B cell (primary cell): Measurements from ENCODE around the gene SLC2A14. TPM values are rescaled to one million over a fixed set of nuclear protein-coding genes. Genes with fewer than 3 reads are reported as not detected.

Source experiments
- ATAC-seq: fragments of 200-7000 bp; cut with Tn5 transposase; one replicate; pipeline ENCODE4 v1.10.0; 2021; ENCODE audit warnings: low read depth, mild to moderate bottlenecking, moderate number of reproducible peaks, moderate library complexity
- CTCF ChIA-PET: fragments of 350-600 bp; sonication (Branson Sonifier 250); formaldehyde crosslinking; loops from one replicate; lab custom pipeline; 2021; ENCODE audit warnings: antibody characterized with exemption, inconsistent platforms; lab: Charles Lee
- POLR2A ChIA-PET: fragments of 350-600 bp; sonication (Branson Sonifier 250); formaldehyde crosslinking; loops from one replicate; lab custom pipeline; 2021; ENCODE audit warnings: antibody characterized with exemption; lab: Charles Lee
- DNase-seq: peaks from one replicate; pipeline ENCODE4 v3.0.0; 2013
- H2AFZ ChIP-seq: 2 replicates; pipeline ENCODE4 v1.6.1; 2012; ENCODE audit warnings: mild to moderate bottlenecking, low read depth, low read length; ENCODE audit not compliant: insufficient read depth, poor library complexity, severe bottlenecking
- H3K27ac ChIP-seq, 2 donors: 1 replicate in 1 of 2; 2 replicates in 1 of 2; pipeline ENCODE4 v1.5.1; 2012 to 2013; ENCODE audit warnings: low read length in 2 of 2, mild to moderate bottlenecking in 2 of 2, moderate library complexity in 1 of 2
- H3K27me3 ChIP-seq, 4 experiments: fragments of 200-600 bp in 1 of 4; sonication (generic) in 1 of 4; replicated peaks in 1 of 4; 1 replicate in 2 of 4; 2 replicates in 2 of 4; pipeline versions ENCODE4 v1.6.1 to v1.7.0; 2013 to 2016; ENCODE audit warnings: low read length in 3 of 4, mild to moderate bottlenecking in 2 of 4, mixed read lengths in 1 of 4, moderate library complexity in 1 of 4; ENCODE audit not compliant: insufficient read depth in 4 of 4, control insufficient read depth in 3 of 4; ENCODE audit errors: control extremely low read depth in 1 of 4
- H3K36me3 ChIP-seq, 2 experiments: replicated peaks in 1 of 2; 1 replicate in 1 of 2; 2 replicates in 1 of 2; pipeline versions ENCODE4 v1.6.1 to v1.7.1; 2013; ENCODE audit warnings: low read length in 1 of 2; ENCODE audit not compliant: insufficient read depth in 2 of 2, control insufficient read depth in 1 of 2; ENCODE audit errors: control extremely low read depth in 1 of 2, extremely low read depth in 1 of 2
- H3K4me1 ChIP-seq, 2 donors: fragments of 200-600 bp in 1 of 2; sonication (generic) in 1 of 2; 1 replicate in 1 of 2; 2 replicates in 1 of 2; pipeline versions ENCODE4 v1.5.1 to v1.6.1; 2013 to 2017; ENCODE audit warnings: low read length in 2 of 2; ENCODE audit not compliant: control insufficient read depth in 2 of 2, insufficient read depth in 2 of 2
- H3K4me2 ChIP-seq: replicated peaks from 2 replicates; pipeline ENCODE3; 2012; ENCODE audit warnings: mild to moderate bottlenecking, low read depth, low read length; ENCODE audit not compliant: poor library complexity, severe bottlenecking
- H3K4me3 ChIP-seq, 5 experiments: fragments of 200-600 bp in 1 of 5; sonication (generic) in 1 of 5; 1 replicate in 3 of 5; 2 replicates in 2 of 5; pipeline versions ENCODE4 v1.5.1 to v1.7.0; 2011 to 2016; ENCODE audit warnings: low read length in 4 of 5, mild to moderate bottlenecking in 4 of 5, low read depth in 2 of 5, control low read depth in 1 of 5, moderate library complexity in 1 of 5; ENCODE audit not compliant: insufficient read depth in 1 of 5; ENCODE audit errors: control extremely low read depth in 1 of 5, extremely low read depth in 1 of 5
- H3K79me2 ChIP-seq: fragments of 200-600 bp; sonication (generic); one replicate; pipeline ENCODE4 v1.6.0; 2016; ENCODE audit warnings: low read length; ENCODE audit not compliant: control insufficient read depth, insufficient read depth
- H3K9ac ChIP-seq: fragments of 200-600 bp; sonication (generic); 2 replicates; pipeline ENCODE4 v1.6.1; 2017; ENCODE audit warnings: mild to moderate bottlenecking, low read length, moderate library complexity
- H3K9me3 ChIP-seq, 3 donors: one replicate each; pipeline versions ENCODE4 v1.6.1 to v1.7.1; 2013; ENCODE audit warnings: low read length in 2 of 3; ENCODE audit not compliant: control insufficient read depth in 2 of 3, insufficient read depth in 1 of 3; ENCODE audit errors: control extremely low read depth in 1 of 3
- H4K20me1 ChIP-seq: 2 replicates; pipeline ENCODE4 v1.6.0; 2012; ENCODE audit warnings: mild to moderate bottlenecking, low read length; ENCODE audit not compliant: insufficient read depth, control insufficient read depth, poor library complexity, severe bottlenecking
- H3K27ac Mint-ChIP-seq: one replicate; pipeline ENCODE4 v1.8.0; 2021; ENCODE audit warnings: mixed read lengths
- H3K27me3 Mint-ChIP-seq: one replicate; pipeline ENCODE4 v1.8.0; 2021; ENCODE audit warnings: mixed read lengths
- H3K4me1 Mint-ChIP-seq: one replicate; pipeline ENCODE4 v1.8.0; 2021; ENCODE audit warnings: mixed read lengths
- H3K4me3 Mint-ChIP-seq: one replicate; pipeline ENCODE4 v1.8.0; 2021; ENCODE audit warnings: mixed read lengths
- H3K9me3 Mint-ChIP-seq: one replicate; pipeline ENCODE4 v1.8.0; 2022; ENCODE audit warnings: mixed read lengths; ENCODE audit not compliant: insufficient read depth
- CTCF ChIP-seq: fragments of 200-600 bp; IDR thresholded peaks from one replicate; pipeline ENCODE4 v1.8.0; 2022; ENCODE audit warnings: antibody characterized with exemption, mild to moderate bottlenecking
- EZH2 ChIP-seq: IDR thresholded peaks from 2 replicates; pipeline ENCODE4 v1.6.1; 2012; ENCODE audit warnings: borderline replicate concordance, low read depth, mild to moderate bottlenecking, moderate library complexity, low read length; ENCODE audit not compliant: insufficient read depth, poor library complexity, severe bottlenecking
- WGBS: methylation state at CpG from one replicate; pipeline ENCODE4 v1.1.5; 2013; ENCODE audit warnings: missing lambda C conversion rate; ENCODE audit not compliant: insufficient coverage; 5-methylcytosine and 5-hydroxymethylcytosine counted together
- intact Hi-C: fragments of 100-400 bp; cut with micrococcal nuclease; formaldehyde crosslinking; loops from one replicate; pipeline ENCODE4 v1.10.0; 2022
- polyA plus RNA-seq: library from polyadenylated mRNA; depleted of rRNA; stranded (reverse); fragments of >200 nt; gene quantifications from 2 replicates; pipeline ENCODE4 v1.2.3, GENCODE V29; 2012
- total RNA-seq, 2 donors: library from RNA; stranded (reverse); fragments of 120-200 nt in 1 of 2; gene quantifications; 1 replicate in 1 of 2; 2 replicates in 1 of 2; pipeline versions ENCODE4 v1.2.3 to v1.2.4, GENCODE V29; 2013 to 2022

The SLC2A14 gene
- total and polyA plus RNA-seq, 2 donors (not counting 1 experiment from before 2014, with no cell fraction given), result 2.5 to 4.7 TPM

DNA sequence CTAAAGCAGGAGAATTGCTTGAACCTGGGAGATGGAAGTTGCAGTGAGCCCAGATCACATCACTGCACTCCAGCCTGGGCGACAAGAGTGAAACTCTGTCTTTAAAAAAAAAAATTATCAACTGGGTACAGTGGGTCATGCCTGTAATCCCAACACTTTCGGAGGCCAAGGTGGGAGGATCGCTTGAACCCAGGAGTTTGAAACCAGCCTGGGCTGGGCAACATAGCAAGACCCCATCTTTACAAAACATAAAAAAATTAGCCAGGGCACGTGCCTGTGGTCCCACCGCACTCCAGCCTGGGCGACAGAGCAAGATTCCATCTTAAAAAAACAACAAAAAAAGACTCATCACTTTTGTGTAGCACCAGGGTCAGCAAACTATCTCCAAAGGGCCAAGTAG is 90.7 kb downstream of the SLC2A14 start:
- Histone ChIP-seq H4K20me1 (no peaks in the 10 kb centered on the region), H2AFZ (no peak overlapping the region), H3K27me3 (no peaks in the 10 kb centered on the region), H3K27ac (no peak overlapping the region), H3K4me2 (no peak overlapping the region), H3K4me3 (no peak overlapping the region), H3K4me1 (no peaks in the 10 kb centered on the region), H3K9me3 (no peaks in the 10 kb centered on the region), H3K79me2 (no peaks in the 10 kb centered on the region), H3K36me3 (no peaks in the 10 kb centered on the region), H3K9ac (no peak overlapping the region)
- Mint-ChIP-seq H3K9me3 (no peaks in the 10 kb centered on the region), H3K27ac (no peak overlapping the region), H3K4me1 (no peaks in the 10 kb centered on the region), H3K27me3 (no peaks in the 10 kb centered on the region), H3K4me3 (no peak overlapping the region)
- DNase-seq (no peak), ATAC-seq (no peak)
- TF ChIP-seq CTCF, result no peak
- TF ChIP-seq EZH2, result no peak
- intact Hi-C loops, result no loop called here
- 93% methylated on average over 6 of the region's 6 CpGs for WGBS
- ChIA-PET CTCF (no interaction called here), POLR2A (no interaction called here)

DNA sequence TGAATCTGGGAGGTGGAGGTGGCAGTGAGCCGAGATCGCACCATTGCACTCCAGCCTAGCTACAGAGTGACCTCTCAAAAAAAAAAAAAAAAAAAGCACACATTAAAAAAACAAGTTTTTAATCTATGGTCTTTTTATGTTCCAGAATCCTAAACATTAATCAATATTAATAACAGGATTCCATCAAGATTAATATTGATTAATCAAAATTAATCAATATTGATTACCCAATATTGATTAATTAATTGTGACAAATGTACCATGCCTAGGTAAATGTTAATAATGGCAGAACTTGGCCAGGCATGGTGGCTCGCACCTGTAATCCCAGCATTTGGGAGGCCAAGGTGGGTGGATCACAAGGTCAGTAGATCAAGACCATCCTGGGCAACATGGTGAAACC is 91.4 kb downstream of the SLC2A14 start:
- H3K4me2 ChIP-seq, result no peak overlapping the region
- intact Hi-C loops, result no loop called here
- DNase-seq (no peak), ATAC-seq (no peak)
- no peak overlapping the region for H3K27ac ChIP-seq
- no peaks in the 10 kb centered on the region for H4K20me1 ChIP-seq
- H3K4me1 ChIP-seq, result no peaks in the 10 kb centered on the region
- H2AFZ ChIP-seq, result no peak overlapping the region
- ChIA-PET POLR2A (no interaction called here), CTCF (no interaction called here)
- H3K36me3 ChIP-seq, result no peaks in the 10 kb centered on the region
- Mint-ChIP-seq H3K4me1 (no peaks in the 10 kb centered on the region), H3K27me3 (no peaks in the 10 kb centered on the region), H3K27ac (no peak overlapping the region), H3K9me3 (no peaks in the 10 kb centered on the region), H3K4me3 (no peak overlapping the region)
- no peaks in the 10 kb centered on the region for H3K9me3 ChIP-seq
- no peaks in the 10 kb centered on the region for H3K79me2 ChIP-seq
- no CpG with 5 or more reads among the region's 3 CpGs for WGBS
- H3K4me3 ChIP-seq, result no peak overlapping the region
- TF ChIP-seq CTCF, result no peak
- no peak for TF ChIP-seq EZH2
- no peaks in the 10 kb centered on the region for H3K27me3 ChIP-seq
- H3K9ac ChIP-seq, result no peak overlapping the region
